Endothelial cell of umbilical vein (primary cell): ENCODE results near the gene WFIKKN1. TPM values are rescaled to one million over a fixed set of nuclear protein-coding genes. Genes with fewer than 3 reads are reported as not detected.

Experiments used
- BruUV-seq: library from RNA; stranded (reverse); fragments of 400-500 nt; replicated peaks from 2 replicates; lab custom pipeline; 2021; lab: Mats Ljungman, UMichigan
- CTCF ChIA-PET: fragments of 300-600, 350-600 bp; sonication (Branson Sonifier 250); formaldehyde crosslinking; loops from one replicate; lab custom pipeline; 2021; ENCODE audit warnings: antibody characterized with exemption, inconsistent platforms; lab: Charles Lee
- POLR2A ChIA-PET: fragments of 300-600, 350-600 bp; sonication (Branson Sonifier 250); formaldehyde crosslinking; loops from one replicate; lab custom pipeline; 2021; ENCODE audit warnings: antibody characterized with exemption, inconsistent platforms; lab: Charles Lee
- DNase-seq: peaks from one replicate; pipeline ENCODE4 v3.0.0-alpha.2; 2011; ENCODE audit warnings: low read depth, low spot score
- FAIRE-seq: peaks from 2 replicates; lab custom pipeline; 2011; peaks lifted over from hg19 to GRCh38; lab: Jason Lieb, UNC
- H2AFZ ChIP-seq: 2 replicates; pipeline ENCODE4 v1.6.0; 2012; ENCODE audit warnings: low read depth, low read length, control low read depth, inconsistent platforms
- H3K27ac ChIP-seq: 2 replicates; pipeline ENCODE4 v1.5.1; 2011; ENCODE audit warnings: low read depth, mild to moderate bottlenecking, control low read depth, low read length, moderate library complexity; ENCODE audit not compliant: insufficient read depth
- H3K27me3 ChIP-seq, 2 experiments: 2 replicates each; pipeline versions ENCODE4 v1.6.0 to v1.6.1; 2011; ENCODE audit warnings: low read length in 2 of 2, mixed read lengths in 1 of 2; ENCODE audit not compliant: control insufficient read depth in 2 of 2, insufficient read depth in 2 of 2
- H3K36me3 ChIP-seq, 2 experiments: 2 replicates in 1 of 2; 3 replicates in 1 of 2; pipeline ENCODE4 v1.5.1; 2011; ENCODE audit warnings: low read length in 2 of 2, mild to moderate bottlenecking in 1 of 2, moderate library complexity in 1 of 2; ENCODE audit not compliant: control insufficient read depth in 2 of 2, insufficient read depth in 2 of 2; ENCODE audit errors: extremely low read depth in 1 of 2
- H3K4me1 ChIP-seq: 3 replicates; pipeline ENCODE4 v1.5.1; 2011; ENCODE audit warnings: mild to moderate bottlenecking, low read length; ENCODE audit not compliant: control insufficient read depth, insufficient read depth; ENCODE audit errors: extremely low read depth
- H3K4me2 ChIP-seq: 2 replicates; pipeline ENCODE4 v1.6.1; 2011; ENCODE audit warnings: low read length, control low read depth, mixed read lengths; ENCODE audit not compliant: insufficient read depth
- H3K4me3 ChIP-seq, 3 experiments: fragments of 200-600 bp in 1 of 3; sonication (generic), shearing (Covaris generic) in 1 of 3; replicated peaks in 1 of 3; 2 replicates each; pipeline ENCODE4 v1.5.1; 2011 to 2016; ENCODE audit warnings: control low read depth in 3 of 3, low read length in 3 of 3, mild to moderate bottlenecking in 2 of 3, inconsistent platforms in 1 of 3, low read depth in 1 of 3, moderate library complexity in 1 of 3; ENCODE audit not compliant: insufficient read depth in 1 of 3
- H3K79me2 ChIP-seq: 2 replicates; pipeline ENCODE4 v1.6.0; 2012; ENCODE audit warnings: low read length, inconsistent platforms; ENCODE audit not compliant: control insufficient read depth, insufficient read depth
- H3K9ac ChIP-seq: replicated peaks from 2 replicates; pipeline ENCODE3; 2011; ENCODE audit warnings: low read length, control low read depth; ENCODE audit not compliant: insufficient read depth; ENCODE audit errors: extremely low read depth
- H3K9me1 ChIP-seq: replicated peaks from 3 replicates; pipeline ENCODE4 v1.6.0; 2011; ENCODE audit warnings: mild to moderate bottlenecking, low read length; ENCODE audit not compliant: control insufficient read depth, insufficient read depth; ENCODE audit errors: extremely low read depth
- H3K9me3 ChIP-seq: replicated peaks from 2 replicates; pipeline ENCODE4 v1.5.1; 2012; ENCODE audit warnings: low read length, inconsistent platforms; ENCODE audit not compliant: control insufficient read depth, insufficient read depth
- H4K20me1 ChIP-seq: replicated peaks from 2 replicates; pipeline ENCODE3; 2011; ENCODE audit warnings: mild to moderate bottlenecking, low read length; ENCODE audit not compliant: control insufficient read depth, insufficient read depth; ENCODE audit errors: extremely low read depth
- CTCF ChIP-seq, 2 donors: IDR thresholded peaks; 1 replicate in 1 of 2; 2 replicates in 1 of 2; pipeline ENCODE4 v1.5.1; 2011; ENCODE audit warnings: low read length in 2 of 2, mild to moderate bottlenecking in 2 of 2, moderate library complexity in 2 of 2, control low read depth in 1 of 2, inconsistent platforms in 1 of 2, low read depth in 1 of 2; ENCODE audit not compliant: insufficient read depth in 1 of 2; ENCODE audit errors: extremely low read depth in 1 of 2
- EZH2 ChIP-seq: IDR thresholded peaks from 2 replicates; pipeline ENCODE4 v1.6.1; 2012; ENCODE audit warnings: borderline replicate concordance, low read depth, mild to moderate bottlenecking, moderate library complexity, low read length, inconsistent platforms; ENCODE audit not compliant: severe bottlenecking
- FOS ChIP-seq: IDR thresholded peaks from 2 replicates; pipeline ENCODE4 v1.6.1; 2011; ENCODE audit warnings: mild to moderate bottlenecking, low read length, moderate library complexity, borderline replicate concordance; ENCODE audit not compliant: insufficient read depth
- JUN ChIP-seq: IDR thresholded peaks from 2 replicates; pipeline ENCODE4 v1.6.1; 2011; ENCODE audit warnings: borderline replicate concordance, low read depth; ENCODE audit not compliant: insufficient read length, insufficient read depth
- MAX ChIP-seq: IDR thresholded peaks from 2 replicates; pipeline ENCODE4 v1.6.1; 2011; ENCODE audit not compliant: insufficient read depth, insufficient read length
- MYC ChIP-seq: IDR thresholded peaks from one replicate; pipeline ENCODE4 v1.6.1; 2011; ENCODE audit warnings: mild to moderate bottlenecking, low read depth, low read length
- POLR2A ChIP-seq: IDR thresholded peaks from 2 replicates; pipeline ENCODE4 v1.6.1; 2012; ENCODE audit warnings: low read depth, mild to moderate bottlenecking, control low read depth, low read length
- POLR2AphosphoS5 ChIP-seq: IDR thresholded peaks from 2 replicates; pipeline ENCODE4 v1.6.1; 2012; ENCODE audit warnings: low read depth, mild to moderate bottlenecking, control low read depth, low read length, moderate library complexity; ENCODE audit not compliant: insufficient read depth
- dilution Hi-C: fragments of 300-500 bp; cut with MboI; formaldehyde crosslinking; loops from one replicate; pipeline ENCODE4 v1.15.0; 2019; ENCODE audit warnings: low sequenced_read_pairs; ENCODE audit not compliant: extremely low pct_ligation_motif_present
- intact Hi-C: fragments of 100-400 bp; cut with micrococcal nuclease; formaldehyde crosslinking; loops from one replicate; pipeline ENCODE4 v1.10.0; 2022
- polyA plus RNA-seq, 4 experiments: library from polyadenylated mRNA; depleted of rRNA in 3 of 4; stranded (reverse) in 3 of 4; unstranded in 1 of 4; fragments of >200 nt; gene quantifications; 2 replicates each; pipeline versions ENCODE4 v1.2.1 to v1.2.3, GENCODE V29; 2011 to 2012; ENCODE audit warnings: missing spikeins in 1 of 4
- total RNA-seq: library from RNA; stranded (reverse); gene quantifications from 2 replicates; pipeline ENCODE4 v1.2.3, GENCODE V29; 2021

WFIKKN1 gene
- total and polyA plus RNA-seq, 2 donors (not counting 3 experiments of a cell fraction or from before 2014, with no cell fraction given): 0.06 to 0.40 TPM

GRCh38 chr16:679814-680624, 49.2 kb downstream of the WFIKKN1 start, which contains the start of gene STUB1:
Gene STUB1 (plus strand): TSS chr16:680410. CDS start chr16:680526, 116 bp downstream.
- intact Hi-C loops (loop anchor here (1.0 kb wide), 1 partner anchor 12 kb away; the partner anchor contains the start of gene RHOT2), dilution Hi-C loops (no loop called here)
- Histone ChIP-seq H3K9ac (peak within 1 kb of the TSS; percentile 49), H3K27ac (peak within 1 kb of the TSS; percentile 31), H4K20me1 (no peaks in the 10 kb centered on the region), H3K9me3 (no peaks in the 10 kb centered on the region), H3K4me1 (peaks cover 20% of the 10 kb centered on the region), H3K9me1 (no peaks in the 10 kb centered on the region), H2AFZ (peak within 1 kb of the TSS; percentile 76), H3K79me2 (peaks cover 31% of the 10 kb centered on the region), H3K4me3 (peak within 1 kb of the TSS; percentile 68 to 83 (median 71)), H3K36me3 (peaks cover 7 to 12% of the 10 kb centered on the region in 2 experiments), H3K27me3 (no peaks in the 10 kb centered on the region), H3K4me2 (peak within 1 kb of the TSS; percentile 66)
- BruUV-seq: no TSS peak
- CTCF ChIA-PET: interaction anchor here (0.7 to 1.8 kb wide), 4 partner anchors 12 to 101 kb away, joined by 3 to 5 read pairs (median 4); no protein-coding TSS in a partner anchor
- DNase-seq: peak; percentile 90
- FAIRE-seq: peak; percentile 81
- TF ChIP-seq EZH2 (no peak), POLR2A (peak; percentile 92), POLR2AphosphoS5 (peak; percentile 89)
- POLR2A ChIA-PET: no interaction called here

GRCh38 chr16:680625-680945, 49.8 kb downstream of the WFIKKN1 start:
- Histone ChIP-seq H4K20me1 (no peaks in the 10 kb centered on the region), H3K4me2 (peak overlapping the region; percentile 66), H3K9me3 (no peaks in the 10 kb centered on the region), H3K36me3 (peaks cover 7 to 14% of the 10 kb centered on the region in 2 experiments), H3K4me3 (peak overlapping the region; percentile 68 to 83 (median 71)), H3K79me2 (peaks cover 31% of the 10 kb centered on the region), H3K9me1 (no peaks in the 10 kb centered on the region), H3K4me1 (peaks cover 20% of the 10 kb centered on the region), H3K27ac (peak overlapping the region; percentile 31), H3K9ac (peak overlapping the region; percentile 49), H2AFZ (no peak overlapping the region), H3K27me3 (no peaks in the 10 kb centered on the region)
- intact Hi-C loops: no loop called here
- CTCF ChIA-PET: interaction anchor here (0.7 to 1.8 kb wide), 5 partner anchors 12 to 101 kb away, joined by 3 to 5 read pairs (median 4); no protein-coding TSS in a partner anchor
- no peak for DNase-seq
- no peak for FAIRE-seq
- no TSS peak for BruUV-seq
- dilution Hi-C loops: no loop called here
- POLR2A ChIA-PET: interaction anchor here (0.9 kb wide), 1 partner anchor 10 kb away, joined by 5 read pairs; the partner anchor contains the start of gene WDR24
- TF ChIP-seq FOS: no peak
- peak; percentile 6 for TF ChIP-seq POLR2A
- no peak for TF ChIP-seq MYC
- no peak for TF ChIP-seq MAX
- TF ChIP-seq CTCF (IDR thresholded peaks at IDR 0.05; ENCODE audit: extremely low read depth in 1 of 2, insufficient read depth in 1 of 2, low read depth in 1 of 2, low read length in 2 of 2): no peak
- TF ChIP-seq JUN: no peak
